Measurements from ENCODE around the gene EPHB3.

The EPHB3 gene

GRCh38 chr3:184602372-184603150 lies 41.0 kb downstream of the EPHB3 start:
- WGBS, 2 experiments (ENCODE audit: insufficient coverage in 2 of 2), result 2 to 6% methylated on average over 11 of the region's 14 CpGs
- Histone ChIP-seq H3K27ac (ENCODE audit: low read depth, low read length, severe bottlenecking) (no peak overlapping the region), H3K4me1 (ENCODE audit: control insufficient read depth, insufficient read depth, low read length, poor library complexity, severe bottlenecking) (peaks cover 25% of the 10 kb centered on the region), H3K36me3 (ENCODE audit: control insufficient read depth, insufficient read depth, low read length) (no peaks in the 10 kb centered on the region), H3K9me3 (ENCODE audit: control insufficient read depth, low read length) (no peaks in the 10 kb centered on the region), H3K4me3 (ENCODE audit: extremely low read depth, insufficient read depth, low read length, poor library complexity, severe bottlenecking) (peak overlapping the region; percentile 19)

DNA sequence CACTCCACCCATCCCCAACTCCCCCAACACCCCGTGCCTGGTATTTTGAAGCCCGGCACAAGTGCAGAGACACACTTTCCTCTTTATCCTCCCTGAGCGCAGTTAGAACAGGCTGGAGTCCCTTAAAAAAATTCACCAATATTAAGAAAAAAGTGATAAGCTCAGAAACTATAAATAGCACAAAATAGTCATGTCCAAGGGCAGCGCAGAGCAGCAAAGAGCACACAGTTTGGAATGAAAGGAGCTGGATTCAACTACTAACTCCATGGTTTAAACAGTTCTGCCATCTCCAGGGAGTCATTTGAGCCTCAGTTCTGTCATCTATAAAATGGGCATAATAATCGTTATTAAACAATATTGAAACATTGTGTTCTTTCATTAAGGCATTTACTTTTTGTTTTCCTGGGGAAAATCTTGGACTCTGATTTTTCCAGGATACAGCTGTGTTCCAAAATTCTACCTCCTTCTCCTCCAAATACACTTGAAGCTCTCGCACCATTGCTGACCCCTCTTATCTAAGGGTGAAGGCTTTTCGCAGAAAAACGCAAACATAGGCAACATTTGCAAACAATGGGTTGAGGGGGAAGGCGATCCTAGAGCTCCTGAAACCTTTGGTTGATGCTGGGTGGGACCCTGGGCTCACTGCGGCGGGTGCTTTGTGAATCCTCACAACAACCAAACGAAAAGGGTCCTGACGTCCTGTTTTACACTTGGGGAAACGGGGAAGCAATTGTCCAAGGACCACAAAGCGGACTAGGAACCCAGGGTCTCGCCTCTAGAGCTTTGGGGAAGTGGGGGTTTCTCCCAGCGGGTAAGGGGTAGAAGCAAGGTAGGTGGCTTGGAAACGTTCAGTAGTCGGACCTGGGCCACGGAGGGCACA lies 41.8 kb downstream of the EPHB3 start:
- Histone ChIP-seq H3K4me1 (ENCODE audit: control insufficient read depth, insufficient read depth, low read length, poor library complexity, severe bottlenecking) (peaks cover 25% of the 10 kb centered on the region), H3K27ac (ENCODE audit: low read depth, low read length, severe bottlenecking) (no peak overlapping the region), H3K36me3 (ENCODE audit: control insufficient read depth, insufficient read depth, low read length) (no peaks in the 10 kb centered on the region), H3K9me3 (ENCODE audit: control insufficient read depth, low read length) (no peaks in the 10 kb centered on the region), H3K4me3 (ENCODE audit: extremely low read depth, insufficient read depth, low read length, poor library complexity, severe bottlenecking) (peak overlapping the region; percentile 36)
- 14 to 20% methylated on average over 13 to 16 of the region's 20 CpGs for WGBS, 2 experiments (ENCODE audit: insufficient coverage in 2 of 2)

DNA sequence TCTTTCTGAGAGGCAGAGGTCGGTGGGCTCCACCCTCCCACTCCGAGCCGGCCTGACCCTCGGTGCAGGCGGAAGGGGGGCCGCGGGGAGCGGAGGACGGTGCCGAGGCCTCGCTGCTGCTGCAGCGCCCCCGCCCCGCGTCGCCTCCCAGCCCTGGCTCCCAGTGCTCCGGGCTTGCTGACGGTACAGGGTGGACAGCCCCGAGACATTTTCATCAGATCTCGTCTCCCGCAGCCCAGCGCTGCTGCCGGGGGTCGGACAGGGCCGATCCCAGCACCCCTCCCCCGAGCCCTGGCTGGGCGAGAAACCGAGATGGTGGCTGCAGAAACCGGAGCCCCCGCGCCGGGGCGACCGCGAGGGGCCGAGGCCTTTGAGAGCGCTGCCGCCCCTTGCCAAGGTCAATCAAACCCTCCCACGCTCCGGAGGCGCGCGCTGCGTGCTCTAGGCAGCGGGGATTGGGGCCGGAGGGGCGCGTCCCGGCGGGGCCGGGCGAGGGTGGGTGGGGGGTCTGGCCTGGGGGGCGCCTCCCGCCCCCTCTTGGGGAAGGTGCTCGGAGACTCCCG lies 42.5 kb downstream of the EPHB3 start:
- Histone ChIP-seq H3K4me3 (ENCODE audit: extremely low read depth, insufficient read depth, low read length, poor library complexity, severe bottlenecking) (peak overlapping the region; percentile 36), H3K4me1 (ENCODE audit: control insufficient read depth, insufficient read depth, low read length, poor library complexity, severe bottlenecking) (peaks cover 25% of the 10 kb centered on the region), H3K36me3 (ENCODE audit: control insufficient read depth, insufficient read depth, low read length) (no peaks in the 10 kb centered on the region), H3K27ac (ENCODE audit: low read depth, low read length, severe bottlenecking) (no peak overlapping the region), H3K9me3 (ENCODE audit: control insufficient read depth, low read length) (no peaks in the 10 kb centered on the region)
- WGBS, 2 experiments (ENCODE audit: insufficient coverage in 2 of 2), result 1% methylated on average over 41 to 46 of the region's 56 CpGs

- H3K4me1 ChIP-seq (ENCODE audit: control insufficient read depth, insufficient read depth, low read length, poor library complexity, severe bottlenecking), result peaks cover 25% of the 10 kb centered on the region
- WGBS, 2 experiments (ENCODE audit: insufficient coverage in 2 of 2), result 34 to 39% methylated on average over 18 to 20 of the region's 20 CpGs
- no peaks in the 10 kb centered on the region for H3K36me3 ChIP-seq (ENCODE audit: control insufficient read depth, insufficient read depth, low read length)
- H3K4me3 ChIP-seq (ENCODE audit: extremely low read depth, insufficient read depth, low read length, poor library complexity, severe bottlenecking), result peak overlapping the region; percentile 36
- H3K9me3 ChIP-seq (ENCODE audit: control insufficient read depth, low read length), result no peaks in the 10 kb centered on the region
- H3K27ac ChIP-seq (ENCODE audit: low read depth, low read length, severe bottlenecking), result no peak overlapping the region
Measured at GRCh38 chr3:184604615-184605290, 43.2 kb downstream of the EPHB3 start.

- Histone ChIP-seq H3K4me1 (ENCODE audit: control insufficient read depth, insufficient read depth, low read length, poor library complexity, severe bottlenecking) (peaks cover 17% of the 10 kb centered on the region), H3K9me3 (ENCODE audit: control insufficient read depth, low read length) (no peaks in the 10 kb centered on the region), H3K4me3 (ENCODE audit: extremely low read depth, insufficient read depth, low read length, poor library complexity, severe bottlenecking) (no peak overlapping the region), H3K27ac (ENCODE audit: low read depth, low read length, severe bottlenecking) (no peak overlapping the region), H3K36me3 (ENCODE audit: control insufficient read depth, insufficient read depth, low read length) (no peaks in the 10 kb centered on the region)
Measured at GRCh38 chr3:184608209-184608608, 46.6 kb downstream of the EPHB3 start.

GRCh38 chr3:184609476-184610244 lies 48.1 kb downstream of the EPHB3 start:
- WGBS, 2 experiments (ENCODE audit: insufficient coverage in 2 of 2), result 84 to 95% methylated on average over 5 to 8 of the region's 9 CpGs
- H3K27ac ChIP-seq (ENCODE audit: low read depth, low read length, severe bottlenecking), result no peak overlapping the region

GRCh38 chr3:184610245-184610871 lies 48.8 kb downstream of the EPHB3 start:
- Histone ChIP-seq H3K4me3 (ENCODE audit: extremely low read depth, insufficient read depth, low read length, poor library complexity, severe bottlenecking) (no peak overlapping the region), H3K9me3 (ENCODE audit: control insufficient read depth, low read length) (no peaks in the 10 kb centered on the region), H3K4me1 (ENCODE audit: control insufficient read depth, insufficient read depth, low read length, poor library complexity, severe bottlenecking) (peaks cover 9% of the 10 kb centered on the region), H3K36me3 (ENCODE audit: control insufficient read depth, insufficient read depth, low read length) (no peaks in the 10 kb centered on the region), H3K27ac (ENCODE audit: low read depth, low read length, severe bottlenecking) (no peak overlapping the region)
- WGBS, 2 experiments (ENCODE audit: insufficient coverage in 2 of 2), result 56 to 75% methylated on average over 3 of the region's 6 CpGs

More at GRCh38 chr3:184609476-184610244, 48.1 kb downstream of the EPHB3 start:
- H3K9me3 ChIP-seq (ENCODE audit: control insufficient read depth, low read length), result no peaks in the 10 kb centered on the region
- H3K4me1 ChIP-seq (ENCODE audit: control insufficient read depth, insufficient read depth, low read length, poor library complexity, severe bottlenecking), result peaks cover 15% of the 10 kb centered on the region
- H3K36me3 ChIP-seq (ENCODE audit: control insufficient read depth, insufficient read depth, low read length), result no peaks in the 10 kb centered on the region
- H3K4me3 ChIP-seq (ENCODE audit: extremely low read depth, insufficient read depth, low read length, poor library complexity, severe bottlenecking), result no peak overlapping the region

GRCh38 chr3:184611607-184612281 lies 50.2 kb downstream of the EPHB3 start:
- Histone ChIP-seq H3K36me3 (ENCODE audit: control insufficient read depth, insufficient read depth, low read length) (no peaks in the 10 kb centered on the region), H3K4me1 (ENCODE audit: control insufficient read depth, insufficient read depth, low read length, poor library complexity, severe bottlenecking) (peaks cover 9% of the 10 kb centered on the region), H3K9me3 (ENCODE audit: control insufficient read depth, low read length) (no peaks in the 10 kb centered on the region), H3K4me3 (ENCODE audit: extremely low read depth, insufficient read depth, low read length, poor library complexity, severe bottlenecking) (no peak overlapping the region), H3K27ac (ENCODE audit: low read depth, low read length, severe bottlenecking) (no peak overlapping the region)
- 88 to 91% methylated on average over 5 to 6 of the region's 8 CpGs for WGBS, 2 experiments (ENCODE audit: insufficient coverage in 2 of 2)

- 86 to 100% methylated on average over 1 of the region's 1 CpG for WGBS, 2 experiments (ENCODE audit: insufficient coverage in 2 of 2)
- Histone ChIP-seq H3K9me3 (ENCODE audit: control insufficient read depth, low read length) (no peaks in the 10 kb centered on the region), H3K4me3 (ENCODE audit: extremely low read depth, insufficient read depth, low read length, poor library complexity, severe bottlenecking) (no peak overlapping the region), H3K36me3 (ENCODE audit: control insufficient read depth, insufficient read depth, low read length) (no peaks in the 10 kb centered on the region), H3K27ac (ENCODE audit: low read depth, low read length, severe bottlenecking) (no peak overlapping the region), H3K4me1 (ENCODE audit: control insufficient read depth, insufficient read depth, low read length, poor library complexity, severe bottlenecking) (peaks cover 25% of the 10 kb centered on the region)
Measured at GRCh38 chr3:184615396-184615795, 53.8 kb downstream of the EPHB3 start.

Measured in mesodermal cell (in vitro differentiated cells).